ENCODE data around the gene PSMA5.

DNA sequence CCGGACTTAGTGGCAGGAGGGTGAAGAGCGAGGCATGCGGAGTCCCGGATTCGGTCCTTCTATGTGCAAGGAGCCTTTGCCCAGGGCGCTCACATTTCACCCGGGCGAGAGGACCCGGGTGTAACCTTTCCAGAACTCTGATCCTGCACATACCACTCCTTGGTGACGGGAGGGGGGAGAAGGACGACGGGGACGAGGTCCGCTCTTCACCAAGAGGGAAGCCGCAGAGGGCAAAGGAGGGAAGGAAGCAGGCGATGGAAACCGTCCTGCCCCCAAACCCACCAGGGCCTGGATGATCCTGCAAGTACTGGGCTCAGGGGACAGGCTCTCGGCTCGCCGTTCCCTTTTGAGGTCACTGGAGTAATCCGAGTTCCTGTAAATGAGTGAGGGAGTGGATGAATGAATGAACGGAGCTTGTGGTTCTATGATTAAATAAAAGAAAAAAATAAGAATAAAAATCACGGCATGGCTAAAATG, 41.1 kb upstream of the PSMA5 start:
- no peak for TF ChIP-seq EP300 (IDR thresholded peaks at IDR 0.05; ENCODE audit: borderline replicate concordance)
- TF ChIP-seq CEBPB (IDR thresholded peaks at IDR 0.05): no peak
- no peak for TF ChIP-seq CREB1 (IDR thresholded peaks at IDR 0.05; ENCODE audit: low read depth)
- TF ChIP-seq, protein P1, sequence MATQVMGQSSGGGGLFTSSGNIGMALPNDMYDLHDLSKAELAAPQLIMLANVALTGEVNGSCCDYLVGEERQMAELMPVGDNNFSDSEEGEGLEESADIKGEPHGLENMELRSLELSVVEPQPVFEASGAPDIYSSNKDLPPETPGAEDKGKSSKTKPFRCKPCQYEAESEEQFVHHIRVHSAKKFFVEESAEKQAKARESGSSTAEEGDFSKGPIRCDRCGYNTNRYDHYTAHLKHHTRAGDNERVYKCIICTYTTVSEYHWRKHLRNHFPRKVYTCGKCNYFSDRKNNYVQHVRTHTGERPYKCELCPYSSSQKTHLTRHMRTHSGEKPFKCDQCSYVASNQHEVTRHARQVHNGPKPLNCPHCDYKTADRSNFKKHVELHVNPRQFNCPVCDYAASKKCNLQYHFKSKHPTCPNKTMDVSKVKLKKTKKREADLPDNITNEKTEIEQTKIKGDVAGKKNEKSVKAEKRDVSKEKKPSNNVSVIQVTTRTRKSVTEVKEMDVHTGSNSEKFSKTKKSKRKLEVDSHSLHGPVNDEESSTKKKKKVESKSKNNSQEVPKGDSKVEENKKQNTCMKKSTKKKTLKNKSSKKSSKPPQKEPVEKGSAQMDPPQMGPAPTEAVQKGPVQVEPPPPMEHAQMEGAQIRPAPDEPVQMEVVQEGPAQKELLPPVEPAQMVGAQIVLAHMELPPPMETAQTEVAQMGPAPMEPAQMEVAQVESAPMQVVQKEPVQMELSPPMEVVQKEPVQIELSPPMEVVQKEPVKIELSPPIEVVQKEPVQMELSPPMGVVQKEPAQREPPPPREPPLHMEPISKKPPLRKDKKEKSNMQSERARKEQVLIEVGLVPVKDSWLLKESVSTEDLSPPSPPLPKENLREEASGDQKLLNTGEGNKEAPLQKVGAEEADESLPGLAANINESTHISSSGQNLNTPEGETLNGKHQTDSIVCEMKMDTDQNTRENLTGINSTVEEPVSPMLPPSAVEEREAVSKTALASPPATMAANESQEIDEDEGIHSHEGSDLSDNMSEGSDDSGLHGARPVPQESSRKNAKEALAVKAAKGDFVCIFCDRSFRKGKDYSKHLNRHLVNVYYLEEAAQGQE (IDR thresholded peaks at IDR 0.05; ENCODE audit: low read depth): no peak
